H7 (cell line): ENCODE measurements around the gene EIF2B1. TPM values are rescaled to one million over a fixed set of nuclear protein-coding genes. Genes with fewer than 3 reads are reported as not detected.

Experiments used
- total RNA-seq: library from RNA; depleted of rRNA; stranded (reverse); fragments of >200 nt; shearing (Covaris generic); gene quantifications from 2 replicates; pipeline ENCODE4 v1.2.3, GENCODE V29; 2014; rRNA removed

EIF2B1 gene
- total RNA-seq, 1 experiment from 2014 or later, result 61.1 TPM

Other genes with a start within 250 kb of the EIF2B1 start
- gene KMT5A, start 249.6 kb downstream of the EIF2B1 start, total RNA-seq, result 16.1 and 18.1 TPM in 2 replicates
- gene RILPL2, start 197.0 kb downstream of the EIF2B1 start, total RNA-seq, result 0.45 and 0.52 TPM in 2 replicates
- gene SNRNP35, start 175.5 kb downstream of the EIF2B1 start, total RNA-seq, result 5.5 and 12.8 TPM in 2 replicates
- 12.4 and 13.2 TPM in 2 replicates for gene RILPL1, start 100.0 kb downstream of the EIF2B1 start, total RNA-seq
- 158 and 177 TPM in 2 replicates for gene TMED2, start 49.1 kb downstream of the EIF2B1 start, total RNA-seq
- 35.2 and 37.5 TPM in 2 replicates for gene DDX55, start 31.6 kb downstream of the EIF2B1 start, total RNA-seq
- 40.4 and 42.7 TPM in 2 replicates for gene GTF2H3, start 143 bp upstream of the EIF2B1 start, total RNA-seq
- gene TCTN2, start 37.4 kb upstream of the EIF2B1 start, total RNA-seq, result 6.9 and 7.8 TPM in 2 replicates
- gene ATP6V0A2, start 78.7 kb upstream of the EIF2B1 start, total RNA-seq, result 22.3 and 31.9 TPM in 2 replicates
- gene DNAH10, start 128.6 kb upstream of the EIF2B1 start, total RNA-seq, result 0.03 TPM in 1 of 2 replicates, not detected in the other